GM12878 (cell line): Measurements from ENCODE around the gene DCP1B. TPM values are rescaled to one million over a fixed set of nuclear protein-coding genes. Genes with fewer than 3 reads are reported as not detected.
A peak's percentile ranks its signal among the peaks of the same experiment; 100 is the strongest.

ENCODE experiments used
- ATAC-seq: fragments of 200-7000 bp; cut with Tn5 transposase; 3 replicates; pipeline ENCODE4 v1.9.1; 2020; ENCODE audit warnings: mild to moderate bottlenecking, moderate library complexity
- BruUV-seq: library from RNA; stranded (reverse); fragments of 400-500 nt; replicated peaks from 2 replicates; lab custom pipeline; 2021; lab: Mats Ljungman, UMichigan
- CTCF ChIA-PET: fragments of 300-600 bp; sonication (Branson Sonifier 250); formaldehyde crosslinking; extraction: SDS; loops from one replicate; lab custom pipeline; 2021; ENCODE audit warnings: inconsistent platforms; lab: Yijun Ruan, JAX
- POLR2A ChIA-PET: fragments of 350-600 bp; formaldehyde crosslinking; extraction: SDS; loops from one replicate; lab custom pipeline; 2021; ENCODE audit warnings: inconsistent platforms; lab: Charles Lee
- RAD21 ChIA-PET: fragments of 300-600 bp; sonication (Branson Sonifier 250); formaldehyde crosslinking; loops from one replicate; lab custom pipeline; 2023; ENCODE audit warnings: antibody characterized with exemption; ENCODE audit not compliant: unreplicated experiment; lab: Charles Lee
- SMC1A ChIA-PET: fragments of 300-600 bp; sonication (Branson Sonifier 250); formaldehyde crosslinking; loops from one replicate; lab custom pipeline; 2023; ENCODE audit not compliant: unreplicated experiment, uncharacterized antibody; lab: Charles Lee
- DNase-seq: peaks from one replicate; pipeline ENCODE4 v3.0.0-alpha.2; 2011; ENCODE audit warnings: low read depth, low spot score
- FAIRE-seq: peaks from 3 replicates; lab custom pipeline; 2011; peaks lifted over from hg19 to GRCh38; lab: Jason Lieb, UNC
- H2AFZ ChIP-seq: 2 replicates; pipeline ENCODE4 v1.6.0; 2011; ENCODE audit warnings: low read depth, low read length, control low read depth; ENCODE audit not compliant: control insufficient read depth
- H3K27ac ChIP-seq: 2 replicates; pipeline ENCODE4 v1.5.1; 2011; ENCODE audit warnings: control low read depth; ENCODE audit not compliant: control insufficient read depth, insufficient read depth
- H3K27me3 ChIP-seq, 2 experiments: replicated peaks in 1 of 2; 2 replicates each; pipeline versions ENCODE4 v1.6.0 to v1.6.1; 2011; ENCODE audit warnings: low read length in 1 of 2; ENCODE audit not compliant: control insufficient read depth in 2 of 2, insufficient read depth in 2 of 2
- H3K36me3 ChIP-seq, 2 experiments: 2 replicates each; pipeline ENCODE4 v1.5.1; 2011; ENCODE audit warnings: low read length in 1 of 2; ENCODE audit not compliant: control insufficient read depth in 2 of 2, insufficient read depth in 2 of 2
- H3K4me1 ChIP-seq: 2 replicates; pipeline ENCODE4 v1.6.1; 2011; ENCODE audit warnings: mild to moderate bottlenecking, low read length, moderate library complexity, mixed read lengths; ENCODE audit not compliant: control insufficient read depth, insufficient read depth
- H3K4me2 ChIP-seq: 2 replicates; pipeline ENCODE4 v1.6.0; 2011; ENCODE audit warnings: control low read depth; ENCODE audit not compliant: control insufficient read depth, insufficient read depth
- H3K4me3 ChIP-seq: fragments of 200-600 bp; sonication (generic); 2 replicates; pipeline ENCODE4 v1.5.1; 2016
- H3K79me2 ChIP-seq: 2 replicates; pipeline ENCODE4 v1.6.0; 2011; ENCODE audit warnings: low read length; ENCODE audit not compliant: control insufficient read depth, insufficient read depth
- H3K9ac ChIP-seq: 2 replicates; pipeline ENCODE4 v1.8.0; 2011; ENCODE audit warnings: low read length, control low read depth, mixed read lengths; ENCODE audit not compliant: control insufficient read depth, insufficient read depth
- H3K9me3 ChIP-seq: replicated peaks from 3 replicates; pipeline ENCODE4 v1.5.1; 2011; ENCODE audit warnings: mild to moderate bottlenecking, low read length; ENCODE audit not compliant: control insufficient read depth, insufficient read depth
- H4K20me1 ChIP-seq: 2 replicates; pipeline ENCODE4 v1.6.0; 2011; ENCODE audit not compliant: control insufficient read depth, insufficient read depth
- HDAC6 ChIP-seq: fragments of 200-600 bp; sonication (generic); IDR thresholded peaks from one replicate; pipeline ENCODE4 v1.8.0; 2017; ENCODE audit warnings: antibody characterized with exemption; ENCODE audit not compliant: unreplicated experiment
- HDGF ChIP-seq: fragments of 450-650 bp; IDR thresholded peaks from 2 replicates; pipeline ENCODE4 v1.6.1; 2016; ENCODE audit warnings: antibody characterized with exemption
- IKZF2 ChIP-seq, 2 experiments: fragments of 450-650 bp; IDR thresholded peaks; 2 replicates each; pipeline ENCODE4 v1.6.1; 2017; ENCODE audit warnings: mild to moderate bottlenecking in 2 of 2, moderate library complexity in 2 of 2
- NR2C2 ChIP-seq: IDR thresholded peaks from 2 replicates; pipeline ENCODE4 v1.6.1; 2011; ENCODE audit warnings: borderline replicate concordance, low read depth; ENCODE audit not compliant: control insufficient read depth, insufficient read length
- NR2F1 ChIP-seq: fragments of 450-650 bp; conservative IDR thresholded peaks from 2 replicates; pipeline ENCODE4 v1.6.1; 2017; ENCODE audit warnings: mild to moderate bottlenecking
- PML ChIP-seq: IDR thresholded peaks from 2 replicates; pipeline ENCODE4 v1.6.1; 2012; ENCODE audit warnings: low read length, inconsistent platforms
- RAD21 ChIP-seq: IDR thresholded peaks from 2 replicates; pipeline ENCODE4 v1.6.1; 2011; ENCODE audit warnings: mild to moderate bottlenecking, low read depth, low read length, moderate library complexity; ENCODE audit not compliant: insufficient read depth
- SMC3 ChIP-seq: IDR thresholded peaks from 2 replicates; pipeline ENCODE4 v1.6.1; 2011; ENCODE audit warnings: low read length, improper control_type of control experiment, borderline replicate concordance
- SPI1 ChIP-seq: IDR thresholded peaks from 2 replicates; pipeline ENCODE4 v1.6.1; 2011; ENCODE audit warnings: low read depth, mild to moderate bottlenecking, low read length, moderate library complexity, borderline replicate concordance; ENCODE audit not compliant: insufficient read depth
- SRF ChIP-seq, 2 experiments: IDR thresholded peaks; 2 replicates each; pipeline ENCODE4 v1.6.1; 2011; ENCODE audit warnings: low read depth in 2 of 2, low read length in 2 of 2, mild to moderate bottlenecking in 1 of 2, moderate library complexity in 1 of 2
- WGBS: methylation state at CpG from one replicate; pipeline ENCODE4 v1.1.6; 2016; ENCODE audit warnings: low lambda C conversion rate; ENCODE audit not compliant: insufficient replicate concordance, insufficient coverage; ENCODE audit errors: missing lambda C conversion rate; 5-methylcytosine and 5-hydroxymethylcytosine counted together
- in situ Hi-C: fragments of 300-500 bp; cut with MboI; formaldehyde crosslinking; loops from 9 replicates; pipeline ENCODE4 v1.14.3; 2018; ENCODE audit warnings: mixed read lengths
- intact Hi-C: fragments of 100-400 bp; cut with micrococcal nuclease; formaldehyde crosslinking; loops from one replicate; pipeline ENCODE4 v1.14.2; 2022; ENCODE audit not compliant: unreplicated experiment
- polyA plus RNA-seq, 11 experiments: library from polyadenylated mRNA; depleted of rRNA in 4 of 11; unstranded in 6 of 11; stranded (reverse) in 5 of 11; fragments of >200 nt; fragmentation: Nextera tagmentation in 4 of 11; fragmentation: Illumina TruSeq in 1 of 11; extraction: Ambion mirVana in 4 of 11; extraction: Trizol in 1 of 11; gene quantifications; 1 replicate in 1 of 11; 2 replicates in 10 of 11; pipeline versions ENCODE4 v1.2.1 to v1.2.3, GENCODE V29; 2011 to 2016; ENCODE audit warnings: inconsistent platforms in 2 of 11, missing spikeins in 2 of 11, low read depth in 1 of 11
- total RNA-seq, 4 experiments: library from RNA; depleted of rRNA in 3 of 4; stranded (reverse); fragments of >200 nt in 3 of 4; fragmentation: Illumina TruSeq in 1 of 4; extraction: Trizol in 1 of 4; gene quantifications; 2 replicates each; pipeline versions ENCODE4 v1.2.1 to v1.2.3, GENCODE V29; 2013 to 2021
- TF ChIP-seq, protein P1 (sequence below): fragments of 450-650 bp; IDR thresholded peaks from 2 replicates; pipeline ENCODE4 v1.6.1; 2014; ENCODE audit warnings: mild to moderate bottlenecking
- TF ChIP-seq, protein P2 (sequence below): fragments of 450-650 bp; IDR thresholded peaks from 2 replicates; pipeline ENCODE4 v1.6.1; 2017; ENCODE audit warnings: mild to moderate bottlenecking, moderate library complexity
- TF ChIP-seq, protein P3 (sequence below): IDR thresholded peaks from 2 replicates; pipeline ENCODE4 v1.6.1; 2011; ENCODE audit warnings: borderline replicate concordance, low read depth, mild to moderate bottlenecking, moderate library complexity, low read length; ENCODE audit not compliant: insufficient read depth, poor library complexity, severe bottlenecking

DCP1B gene
- total and polyA plus RNA-seq, 10 of the 15 experiments (the other 5 are each of a cell fraction or from before 2014, with no cell fraction given) = 1.3 to 23.4 (median 15.3) TPM

DNA sequence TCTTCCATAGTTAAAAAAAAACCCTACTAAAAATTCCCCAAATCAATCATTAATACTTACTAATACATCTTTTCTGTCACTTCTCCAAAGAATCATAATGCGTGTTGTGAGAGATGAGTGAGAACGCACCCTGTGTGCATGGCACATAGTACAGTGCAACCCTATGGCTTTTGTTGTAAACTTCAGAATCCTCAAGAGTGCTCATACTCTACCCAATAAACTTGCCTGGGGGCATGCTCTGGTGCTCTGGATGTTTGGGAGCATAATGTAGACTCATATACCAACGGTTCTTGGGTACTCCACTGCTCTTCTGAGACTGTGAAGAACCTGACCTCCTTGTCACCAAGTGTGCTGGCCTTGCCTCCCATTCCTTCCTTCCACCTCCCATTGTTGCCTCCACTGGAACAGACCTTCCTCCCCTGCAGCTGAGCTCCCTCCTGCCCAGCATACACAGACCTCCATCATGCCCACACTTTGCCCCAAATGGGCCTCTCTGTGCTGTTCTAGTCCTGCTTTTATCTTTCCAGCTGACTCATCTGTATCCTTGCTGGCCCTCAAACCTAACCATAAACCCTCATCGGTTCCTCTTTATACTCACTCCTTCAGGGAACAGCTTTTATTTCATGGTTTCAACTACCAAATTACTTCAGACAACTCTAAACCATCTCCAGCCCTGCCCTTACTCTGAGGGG lies 8.9 kb downstream of the DCP1B start (continued):
- TF ChIP-seq HDGF = no peak
- TF ChIP-seq SRF (IDR thresholded peaks at IDR 0.05; ENCODE audit: low read depth in 2 of 2, low read length in 2 of 2) = no peak
- peak; percentile 83 to 88 for TF ChIP-seq IKZF2 (IDR thresholded peaks at IDR 0.05)
- TF ChIP-seq, protein P1, sequence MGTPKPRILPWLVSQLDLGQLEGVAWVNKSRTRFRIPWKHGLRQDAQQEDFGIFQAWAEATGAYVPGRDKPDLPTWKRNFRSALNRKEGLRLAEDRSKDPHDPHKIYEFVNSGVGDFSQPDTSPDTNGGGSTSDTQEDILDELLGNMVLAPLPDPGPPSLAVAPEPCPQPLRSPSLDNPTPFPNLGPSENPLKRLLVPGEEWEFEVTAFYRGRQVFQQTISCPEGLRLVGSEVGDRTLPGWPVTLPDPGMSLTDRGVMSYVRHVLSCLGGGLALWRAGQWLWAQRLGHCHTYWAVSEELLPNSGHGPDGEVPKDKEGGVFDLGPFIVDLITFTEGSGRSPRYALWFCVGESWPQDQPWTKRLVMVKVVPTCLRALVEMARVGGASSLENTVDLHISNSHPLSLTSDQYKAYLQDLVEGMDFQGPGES = no peak
- TF ChIP-seq SPI1 = peak; percentile 87; the same call in 1 of the 2 replicates
- no peak for TF ChIP-seq RAD21
- TF ChIP-seq, all 136 proteins: peak for 20

DNA sequence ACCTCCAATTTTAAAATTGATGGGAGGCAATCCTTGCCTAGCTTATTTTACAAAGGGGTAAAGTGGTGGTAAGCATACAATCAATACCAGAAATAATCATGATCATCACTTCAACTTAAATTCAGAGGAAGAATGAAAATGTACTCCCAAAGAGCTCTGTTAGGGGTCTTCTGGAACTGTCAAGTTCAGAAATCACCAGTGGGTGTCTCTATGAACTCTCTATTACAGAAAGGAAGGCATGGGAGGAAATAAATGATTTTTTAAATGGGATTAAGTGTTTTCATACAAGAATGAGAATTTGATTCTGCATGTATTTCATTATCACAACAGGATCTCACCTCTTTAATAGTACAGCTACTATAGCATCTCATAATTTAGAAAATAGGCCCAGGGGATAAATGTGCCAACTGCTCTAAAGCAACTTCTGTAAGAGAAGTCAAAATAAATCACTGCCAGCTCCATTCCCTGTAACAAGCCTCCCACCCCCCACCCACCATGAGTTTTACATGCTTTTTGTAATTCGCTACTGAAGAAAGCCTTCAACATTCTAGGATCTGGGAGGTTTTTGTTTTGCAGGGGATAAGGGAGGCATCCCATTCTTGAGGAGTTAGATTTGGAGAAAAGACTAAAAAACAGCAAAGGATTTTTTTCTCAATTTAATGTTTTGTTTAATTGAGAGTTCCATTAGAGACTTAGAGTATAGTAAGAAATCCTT lies 9.7 kb downstream of the DCP1B start:
- SMC1A ChIA-PET = interaction anchor here (0.8 to 1.1 kb wide), 3 partner anchors 20 to 40 kb away, joined by 3 to 4 read pairs (median 3); no protein-coding TSS in a partner anchor
- Histone ChIP-seq H4K20me1 (no peaks in the 10 kb centered on the region), H3K9me3 (no peaks in the 10 kb centered on the region), H2AFZ (no peak overlapping the region), H3K79me2 (no peaks in the 10 kb centered on the region), H3K4me1 (peaks cover 7% of the 10 kb centered on the region), H3K4me3 (no peak overlapping the region), H3K4me2 (no peak overlapping the region), H3K27me3 (no peaks in the 10 kb centered on the region), H3K27ac (no peak overlapping the region), H3K36me3 (no peaks in the 10 kb centered on the region; a peak in 2 of 4 replicates), H3K9ac (no peak overlapping the region)
- no peak for FAIRE-seq
- in situ Hi-C loops (no loop called here), intact Hi-C loops (no loop called here)
- 100% methylated on average over 1 of the region's 1 CpG for WGBS
- CTCF ChIA-PET = interaction anchor here (0.9 to 1.6 kb wide), 4 partner anchors 15 to 54 kb away, joined by 3 to 4 read pairs (median 4); no protein-coding TSS in a partner anchor
- POLR2A ChIA-PET = interaction anchor here (2.8 kb wide), 1 partner anchor 10 kb away, joined by 9 read pairs; the partner anchor contains the start of gene DCP1B
- no peak for DNase-seq
- RAD21 ChIA-PET = interaction anchor here (0.6 kb wide), 1 partner anchor 400 kb away, joined by 3 read pairs; no protein-coding TSS in a partner anchor
- BruUV-seq = no TSS peak
- ATAC-seq = no peak
- no peak for TF ChIP-seq NR2C2
- no peak for TF ChIP-seq PML
- no peak for TF ChIP-seq SMC3
- no peak for TF ChIP-seq HDAC6
- TF ChIP-seq NR2F1 = no peak
- TF ChIP-seq, protein P2, sequence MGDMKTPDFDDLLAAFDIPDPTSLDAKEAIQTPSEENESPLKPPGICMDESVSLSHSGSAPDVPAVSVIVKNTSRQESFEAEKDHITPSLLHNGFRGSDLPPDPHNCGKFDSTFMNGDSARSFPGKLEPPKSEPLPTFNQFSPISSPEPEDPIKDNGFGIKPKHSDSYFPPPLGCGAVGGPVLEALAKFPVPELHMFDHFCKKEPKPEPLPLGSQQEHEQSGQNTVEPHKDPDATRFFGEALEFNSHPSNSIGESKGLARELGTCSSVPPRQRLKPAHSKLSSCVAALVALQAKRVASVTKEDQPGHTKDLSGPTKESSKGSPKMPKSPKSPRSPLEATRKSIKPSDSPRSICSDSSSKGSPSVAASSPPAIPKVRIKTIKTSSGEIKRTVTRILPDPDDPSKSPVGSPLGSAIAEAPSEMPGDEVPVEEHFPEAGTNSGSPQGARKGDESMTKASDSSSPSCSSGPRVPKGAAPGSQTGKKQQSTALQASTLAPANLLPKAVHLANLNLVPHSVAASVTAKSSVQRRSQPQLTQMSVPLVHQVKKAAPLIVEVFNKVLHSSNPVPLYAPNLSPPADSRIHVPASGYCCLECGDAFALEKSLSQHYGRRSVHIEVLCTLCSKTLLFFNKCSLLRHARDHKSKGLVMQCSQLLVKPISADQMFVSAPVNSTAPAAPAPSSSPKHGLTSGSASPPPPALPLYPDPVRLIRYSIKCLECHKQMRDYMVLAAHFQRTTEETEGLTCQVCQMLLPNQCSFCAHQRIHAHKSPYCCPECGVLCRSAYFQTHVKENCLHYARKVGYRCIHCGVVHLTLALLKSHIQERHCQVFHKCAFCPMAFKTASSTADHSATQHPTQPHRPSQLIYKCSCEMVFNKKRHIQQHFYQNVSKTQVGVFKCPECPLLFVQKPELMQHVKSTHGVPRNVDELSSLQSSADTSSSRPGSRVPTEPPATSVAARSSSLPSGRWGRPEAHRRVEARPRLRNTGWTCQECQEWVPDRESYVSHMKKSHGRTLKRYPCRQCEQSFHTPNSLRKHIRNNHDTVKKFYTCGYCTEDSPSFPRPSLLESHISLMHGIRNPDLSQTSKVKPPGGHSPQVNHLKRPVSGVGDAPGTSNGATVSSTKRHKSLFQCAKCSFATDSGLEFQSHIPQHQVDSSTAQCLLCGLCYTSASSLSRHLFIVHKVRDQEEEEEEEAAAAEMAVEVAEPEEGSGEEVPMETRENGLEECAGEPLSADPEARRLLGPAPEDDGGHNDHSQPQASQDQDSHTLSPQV = no peak
- TF ChIP-seq, protein P3, sequence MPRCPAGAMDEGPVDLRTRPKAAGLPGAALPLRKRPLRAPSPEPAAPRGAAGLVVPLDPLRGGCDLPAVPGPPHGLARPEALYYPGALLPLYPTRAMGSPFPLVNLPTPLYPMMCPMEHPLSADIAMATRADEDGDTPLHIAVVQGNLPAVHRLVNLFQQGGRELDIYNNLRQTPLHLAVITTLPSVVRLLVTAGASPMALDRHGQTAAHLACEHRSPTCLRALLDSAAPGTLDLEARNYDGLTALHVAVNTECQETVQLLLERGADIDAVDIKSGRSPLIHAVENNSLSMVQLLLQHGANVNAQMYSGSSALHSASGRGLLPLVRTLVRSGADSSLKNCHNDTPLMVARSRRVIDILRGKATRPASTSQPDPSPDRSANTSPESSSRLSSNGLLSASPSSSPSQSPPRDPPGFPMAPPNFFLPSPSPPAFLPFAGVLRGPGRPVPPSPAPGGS = no peak
